NCI-H510A (cell line): ENCODE results near the gene DCC.

ENCODE experiments used
- DNase-seq: peaks from one replicate; lab custom pipeline; 2025; lab: John Stamatoyannopoulos, UW

Gene DCC

DNA sequence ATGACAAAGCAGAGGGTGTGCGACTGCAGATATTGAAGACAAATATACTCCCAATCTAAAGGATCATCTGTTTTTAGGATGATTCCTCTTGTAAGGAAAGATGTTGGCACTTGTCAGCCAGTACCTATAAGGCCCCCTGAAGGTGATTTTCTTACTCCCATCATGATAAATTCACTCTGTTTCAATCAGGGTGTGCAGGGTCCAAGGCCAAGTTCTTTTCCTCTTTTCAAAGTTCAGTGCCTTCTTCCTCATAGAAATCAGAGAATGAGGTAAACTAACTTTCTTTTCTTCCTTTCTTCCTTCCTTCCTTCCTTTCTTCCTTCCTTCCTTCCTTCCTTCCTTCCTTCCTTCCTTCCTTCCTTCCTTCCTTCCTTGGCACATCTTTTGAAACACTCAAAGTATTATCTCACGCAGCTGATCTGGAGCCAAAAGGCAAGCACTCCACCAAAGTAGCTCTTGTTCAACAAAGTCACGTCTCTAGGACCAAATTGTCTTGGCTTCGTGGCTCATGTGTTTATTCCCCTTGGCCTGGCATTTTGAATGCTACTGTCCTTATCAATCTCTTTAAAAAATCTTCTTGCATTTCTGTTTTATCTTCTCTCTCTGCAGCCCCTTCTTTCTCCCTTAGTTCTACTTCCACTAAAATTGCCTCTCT, 87.7 kb downstream of the DCC start:
- no peak for DNase-seq

DNA sequence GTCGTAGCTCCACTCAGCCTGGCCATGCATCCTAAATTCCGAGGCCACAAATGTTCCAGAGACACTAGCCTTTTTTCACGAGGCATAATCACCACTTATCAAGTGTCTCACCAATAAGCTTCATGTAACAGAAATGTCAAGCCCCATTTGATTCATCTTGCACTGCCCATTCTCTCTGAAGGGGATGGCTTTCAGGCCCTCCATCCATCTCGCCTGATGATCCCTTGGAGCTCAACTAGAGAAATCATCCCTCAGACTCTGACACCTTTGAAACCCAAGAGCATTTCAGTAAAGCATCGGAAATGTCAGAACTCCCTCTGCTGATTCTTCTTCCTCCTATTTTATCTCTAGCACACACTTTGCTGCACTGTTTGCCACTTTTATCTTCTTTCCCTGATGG, 91.7 kb downstream of the DCC start:
- DNase-seq: no peak

GRCh38 chr18:52433797-52434196, 93.8 kb downstream of the DCC start:
- DNase-seq: no peak

DNA sequence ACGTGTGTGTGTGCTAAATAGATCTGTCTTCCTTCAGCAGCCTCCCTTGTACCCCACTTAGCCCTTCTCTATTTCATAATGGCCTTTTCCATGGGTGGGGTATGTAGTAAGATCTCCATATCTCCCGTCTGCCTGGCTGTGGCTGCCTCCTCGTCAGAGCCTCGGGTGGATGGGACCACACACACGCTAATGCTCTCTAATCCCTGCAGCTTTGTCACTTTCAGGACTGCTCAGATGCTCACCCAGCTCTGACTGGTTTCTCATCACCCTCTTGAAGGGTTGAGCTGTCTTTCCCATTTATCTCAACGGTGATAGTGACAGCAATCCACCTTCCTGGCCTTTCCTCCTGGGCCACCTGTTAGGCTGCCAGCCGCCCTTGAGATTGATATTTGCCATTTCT, 95.3 kb downstream of the DCC start:
- DNase-seq: no peak

DNA sequence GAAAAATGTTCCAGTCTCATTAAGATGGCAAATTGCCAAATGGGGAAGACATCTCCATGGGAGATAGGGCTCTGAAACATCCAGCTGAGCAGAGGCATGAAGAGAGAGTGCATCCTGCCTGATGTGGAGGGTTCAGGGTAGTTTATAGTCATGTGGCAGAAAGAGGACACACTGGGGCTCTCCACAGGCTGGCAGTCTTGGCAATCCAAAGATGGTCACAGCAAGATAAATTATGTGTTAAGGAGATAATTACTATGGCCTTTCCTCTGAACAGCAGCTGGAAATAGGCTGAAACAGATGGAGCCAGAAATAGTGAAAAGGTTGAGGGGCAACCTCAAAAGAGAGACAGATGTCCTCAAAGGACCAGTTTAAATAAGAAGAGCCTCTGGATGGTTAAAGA, 97.2 kb downstream of the DCC start:
- no peak for DNase-seq

DNA sequence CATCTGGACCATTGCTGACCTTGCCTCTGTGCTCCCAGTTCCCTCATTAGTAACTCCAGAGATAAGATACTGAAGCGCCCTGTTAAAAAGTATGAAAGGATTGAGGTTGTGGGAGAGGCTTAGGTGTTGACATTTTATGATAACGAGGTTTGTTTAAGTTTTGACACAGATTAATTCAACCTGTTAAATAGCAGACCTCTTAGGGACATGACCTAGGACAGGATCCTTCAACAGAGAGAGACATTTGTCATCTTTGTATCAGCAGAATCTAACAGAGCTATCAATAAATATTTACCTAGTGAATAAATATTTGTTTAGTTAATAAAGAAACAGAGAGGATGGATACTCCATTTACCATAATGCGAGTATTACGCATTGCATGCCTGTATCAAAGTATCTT, 99.5 kb downstream of the DCC start:
- DNase-seq: no peak

DNA sequence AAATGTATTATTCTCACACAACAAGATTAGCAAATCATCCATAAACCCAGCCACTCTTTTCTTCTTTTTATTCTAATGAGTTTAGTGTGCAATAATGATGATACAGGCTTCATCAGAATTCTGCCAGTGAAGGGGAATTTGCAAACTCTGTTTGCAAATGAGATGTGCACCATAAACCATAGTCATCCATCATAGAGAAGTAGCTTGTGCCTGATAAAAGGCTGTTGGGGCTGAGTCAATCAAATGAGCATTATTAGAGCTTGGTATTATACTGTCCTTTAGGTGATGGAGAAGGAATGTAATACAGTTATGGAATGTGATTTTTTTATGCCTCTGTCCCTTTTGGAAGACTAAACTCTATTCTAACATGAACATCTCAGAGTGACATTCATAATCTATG, 101.8 kb downstream of the DCC start:
- DNase-seq: no peak

- no peak for DNase-seq
Observed at GRCh38 chr18:52442686-52443085, 102.7 kb downstream of the DCC start.

DNA sequence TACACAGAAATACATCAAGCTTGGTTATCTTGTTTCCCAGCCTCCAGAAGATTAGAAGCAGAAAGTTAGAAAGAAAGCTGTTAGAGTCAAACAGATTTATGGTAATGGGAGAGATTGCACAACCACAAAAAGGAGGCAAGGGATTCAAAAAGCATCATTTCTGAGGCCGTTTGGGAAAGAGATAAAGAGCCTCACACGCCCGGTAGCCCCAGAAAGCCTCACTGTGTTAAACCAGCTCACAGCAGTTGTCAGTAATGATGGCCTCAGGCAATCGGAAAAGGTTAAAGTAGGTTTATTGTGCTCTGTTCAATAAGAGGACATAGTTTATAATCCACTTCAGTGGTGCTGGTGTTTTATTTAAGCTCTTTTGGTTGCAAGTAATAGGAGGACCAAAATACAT, 111.3 kb downstream of the DCC start:
- DNase-seq: no peak

- no peak for DNase-seq
Observed at GRCh38 chr18:52451851-52452250, 111.9 kb downstream of the DCC start.

- no peak for DNase-seq
Observed at GRCh38 chr18:52452427-52452826, 112.4 kb downstream of the DCC start.

GRCh38 chr18:52459890-52460289, 119.9 kb downstream of the DCC start:
- no peak for DNase-seq

DNA sequence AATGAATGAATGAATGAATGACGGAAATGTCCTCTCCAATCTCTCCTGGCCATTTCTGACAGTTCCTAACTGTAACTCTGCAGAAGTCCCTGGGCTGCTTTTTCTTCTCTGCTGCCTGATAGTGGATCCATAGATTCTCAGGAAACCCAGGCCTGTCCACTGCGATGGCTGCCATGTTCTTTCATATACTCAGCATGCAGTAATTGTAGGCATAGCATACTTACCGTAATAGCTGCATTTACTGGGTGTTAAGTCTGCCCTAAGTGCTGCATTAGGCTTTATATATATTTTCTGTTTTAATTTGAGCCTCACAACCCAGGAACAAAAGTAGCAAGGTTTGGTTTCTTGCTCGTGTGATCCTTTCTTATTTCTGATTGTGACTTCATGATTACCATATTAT, 122.9 kb downstream of the DCC start:
- no peak for DNase-seq

GRCh38 chr18:52465391-52465790, 125.4 kb downstream of the DCC start:
- no peak for DNase-seq

DNA sequence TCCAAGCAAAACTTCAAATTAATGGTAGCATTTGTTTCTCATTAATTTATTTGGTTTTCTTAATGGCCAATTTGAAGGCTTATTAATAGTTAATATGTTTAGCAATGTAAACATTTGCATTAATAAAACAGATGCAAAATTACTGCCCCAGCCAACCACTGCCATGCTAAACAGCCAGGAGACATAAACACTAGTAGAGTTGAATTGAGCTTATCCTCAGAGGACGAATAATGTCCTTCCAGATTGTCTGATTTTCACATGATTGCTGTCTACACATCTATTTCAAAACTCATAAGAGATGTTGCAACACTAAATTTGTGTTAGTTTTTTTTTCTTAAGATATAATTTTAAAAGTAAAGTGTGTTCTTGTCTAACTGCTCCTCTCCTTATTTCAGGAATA, 128.5 kb downstream of the DCC start:
- no peak for DNase-seq

DNA sequence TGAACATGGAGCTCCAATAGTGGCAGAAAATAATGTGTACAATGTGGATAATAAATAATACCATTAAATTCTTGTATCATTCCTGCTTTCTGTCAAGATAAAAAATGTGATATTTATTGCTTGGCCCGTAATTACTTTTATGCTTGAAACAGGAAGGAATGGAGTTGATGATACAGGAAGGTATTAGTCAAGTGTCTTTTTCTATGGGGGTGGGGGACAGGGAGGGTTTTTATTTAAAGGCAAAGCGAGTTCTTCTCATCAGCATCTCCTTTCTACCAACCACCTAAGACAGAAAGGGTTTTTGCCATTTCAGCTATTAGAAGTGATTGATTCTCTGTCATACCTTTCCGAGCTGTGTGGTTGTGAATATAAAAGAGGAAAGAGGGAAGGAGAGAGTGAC, 135.3 kb downstream of the DCC start:
- no peak for DNase-seq

- DNase-seq: no peak
Observed at GRCh38 chr18:52481116-52481515, 141.1 kb downstream of the DCC start.

DNA sequence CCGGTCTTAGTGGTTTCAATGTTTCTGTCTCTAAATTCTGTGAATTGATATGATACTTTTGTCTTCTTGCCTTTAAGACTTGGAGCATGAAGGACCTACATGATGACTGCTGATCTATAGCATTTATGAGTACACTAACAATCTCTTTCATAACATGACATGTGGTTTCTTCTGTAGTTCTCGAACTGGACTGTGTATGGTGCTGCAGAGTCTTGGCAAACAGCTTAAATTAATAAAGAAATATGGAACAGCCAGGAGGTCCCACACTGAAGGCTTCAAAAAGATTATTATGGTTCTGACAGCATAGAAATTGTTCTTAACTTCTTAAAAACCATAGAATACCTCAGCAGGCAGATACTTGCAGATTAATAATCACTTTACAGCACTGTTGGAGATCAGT, 145.0 kb downstream of the DCC start:
- no peak for DNase-seq

- no peak for DNase-seq
Observed at GRCh38 chr18:52486052-52486451, 146.1 kb downstream of the DCC start.

DNA sequence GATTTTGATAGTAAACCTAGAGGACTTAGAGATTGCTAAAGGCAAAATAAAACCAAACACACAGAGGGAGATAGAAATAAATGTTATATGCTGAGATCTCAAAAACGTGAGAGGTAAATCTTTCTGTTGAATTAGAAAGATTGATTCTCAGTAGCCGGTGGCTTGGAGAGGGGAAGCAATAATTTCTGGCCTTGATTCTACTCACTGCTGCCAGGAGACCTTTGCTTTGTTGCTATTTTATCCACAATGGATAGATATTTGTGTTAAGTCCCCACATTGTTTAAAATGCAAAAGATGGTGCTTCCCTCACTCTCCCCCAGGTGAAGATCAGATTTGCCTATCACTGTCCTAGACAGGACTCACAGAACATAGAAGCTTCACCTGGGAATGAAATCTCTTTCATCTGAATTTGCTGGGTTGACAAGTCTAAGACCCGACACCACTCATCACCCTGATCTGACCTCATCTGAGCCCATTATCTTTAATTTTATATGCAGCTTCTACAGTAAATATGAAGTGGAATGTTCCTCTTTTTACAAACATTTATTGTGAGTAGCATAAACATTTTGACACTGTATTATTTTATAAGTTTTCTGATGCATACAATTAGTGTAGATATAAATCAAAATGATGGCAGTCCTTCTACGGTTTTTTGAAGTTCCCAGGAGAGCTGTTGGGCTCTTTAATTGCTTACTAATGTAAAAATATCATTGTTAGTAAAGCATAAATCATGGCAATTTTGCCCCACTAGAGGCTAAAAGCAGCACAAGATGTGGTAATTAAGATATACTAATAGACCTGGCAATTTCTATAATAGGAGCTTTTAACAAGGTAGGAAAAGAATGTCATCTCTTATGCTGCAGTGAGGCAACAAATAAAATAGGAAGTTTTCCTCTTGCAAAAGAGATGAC, 149.7 kb downstream of the DCC start:
- DNase-seq: no peak

DNA sequence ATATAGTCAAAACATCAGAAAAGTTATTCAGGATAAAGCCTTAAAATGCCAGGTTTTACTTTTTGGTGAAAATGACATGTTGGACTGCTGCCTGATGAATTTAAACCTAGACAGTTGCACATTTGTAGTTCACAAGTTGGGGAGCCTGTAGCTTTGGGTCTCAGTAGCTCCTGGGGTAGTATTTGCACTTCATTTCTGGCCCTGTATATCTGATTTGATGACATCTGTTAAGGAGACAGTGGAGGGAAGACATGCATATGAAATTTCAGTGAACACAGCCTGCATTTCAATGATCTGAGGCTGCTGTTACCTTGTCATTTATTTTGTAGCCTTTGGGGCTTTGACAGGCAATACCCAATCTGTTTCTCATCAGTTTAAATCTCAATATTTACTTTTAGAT, 156.4 kb downstream of the DCC start:
- no peak for DNase-seq

GRCh38 chr18:52499016-52499415, 159.0 kb downstream of the DCC start:
- DNase-seq: no peak

DNA sequence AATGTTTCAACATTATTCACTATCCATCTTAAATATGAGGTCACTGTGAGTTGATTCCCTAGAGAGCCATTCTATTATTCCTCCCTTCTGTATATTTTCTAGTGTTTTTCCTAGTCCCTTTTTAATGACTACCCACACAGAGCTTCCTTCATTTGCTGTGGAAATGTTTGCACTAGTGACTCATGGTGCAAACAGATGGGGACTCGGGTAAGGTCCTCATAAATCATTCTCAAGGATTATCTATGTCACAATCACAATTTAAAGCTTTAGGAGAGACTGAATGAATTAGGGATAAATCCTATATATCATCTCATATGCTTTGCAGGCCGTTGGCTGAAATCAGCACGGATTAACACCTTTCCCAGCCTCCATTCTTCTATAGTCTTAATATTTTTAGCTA, 159.6 kb downstream of the DCC start:
- peak; percentile 24 for DNase-seq

DNA sequence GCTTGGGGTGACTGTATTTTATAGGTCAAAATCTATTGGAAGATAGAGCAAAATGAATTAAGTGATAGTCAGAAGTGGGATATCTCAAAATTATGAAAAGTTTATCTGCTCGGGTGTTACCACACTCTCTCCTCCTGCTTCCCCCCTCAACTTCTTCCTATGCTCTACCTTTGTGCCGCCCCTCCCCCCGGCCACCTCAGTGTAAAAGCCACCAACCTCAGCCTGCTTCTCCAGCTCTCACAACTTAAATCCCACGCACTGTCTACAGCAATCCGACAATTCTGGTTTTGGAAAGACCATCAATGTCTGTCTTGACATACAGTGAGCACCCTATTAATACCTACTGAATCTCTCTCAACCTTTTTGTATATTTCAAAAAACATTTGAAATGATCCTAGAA, 164.6 kb downstream of the DCC start:
- no peak for DNase-seq
